Thymus (tissue), 11 donors: ENCODE results near the gene INSRR. TPM values are rescaled to one million over a fixed set of nuclear protein-coding genes. Genes with fewer than 3 reads are reported as not detected.

Experiments used
- DNase-seq, 9 donors: peaks; one replicate each; pipeline ENCODE4 v3.0.0-alpha.2; 2013; ENCODE audit warnings: low spot score in 9 of 9, low read depth in 6 of 9, missing footprints in 1 of 9
- H3K27ac ChIP-seq, 2 donors: one replicate each; pipeline ENCODE4 v1.5.1; 2013; ENCODE audit warnings: control low read depth in 1 of 2, low read depth in 1 of 2, low read length in 1 of 2, mild to moderate bottlenecking in 1 of 2, moderate library complexity in 1 of 2
- H3K27me3 ChIP-seq, 2 donors: one replicate each; pipeline ENCODE4 v1.5.1; 2013; ENCODE audit warnings: low read length in 1 of 2; ENCODE audit not compliant: control insufficient read depth in 2 of 2, insufficient read depth in 1 of 2
- H3K36me3 ChIP-seq, 2 donors: one replicate each; pipeline ENCODE4 v1.5.1; 2013; ENCODE audit warnings: low read length in 1 of 2, mild to moderate bottlenecking in 1 of 2, moderate library complexity in 1 of 2; ENCODE audit not compliant: control insufficient read depth in 2 of 2, insufficient read depth in 2 of 2
- H3K4me1 ChIP-seq, 2 donors: one replicate each; pipeline ENCODE4 v1.5.1; 2013; ENCODE audit warnings: low read length in 2 of 2; ENCODE audit not compliant: control insufficient read depth in 2 of 2, insufficient read depth in 2 of 2
- H3K4me3 ChIP-seq, 2 donors: one replicate each; pipeline ENCODE4 v1.5.1; 2013; ENCODE audit warnings: low read length in 2 of 2, control low read depth in 1 of 2, mild to moderate bottlenecking in 1 of 2
- H3K9me3 ChIP-seq, 2 donors: one replicate each; pipeline ENCODE4 v1.5.1; 2013; ENCODE audit warnings: low read length in 1 of 2, mild to moderate bottlenecking in 1 of 2; ENCODE audit not compliant: control insufficient read depth in 2 of 2, insufficient read depth in 1 of 2
- WGBS: extraction: QIAGEN DNeasy Blood & Tissue Kit; methylation state at CpG from one replicate; pipeline ENCODE4 v1.1.7; 2013; 5-methylcytosine and 5-hydroxymethylcytosine counted together
- polyA plus RNA-seq: library from polyadenylated mRNA; stranded (reverse); fragments of 200-250 nt; gene quantifications from one replicate; pipeline ENCODE4 v1.2.3, GENCODE V29; 2013
- total RNA-seq: library from RNA; stranded (reverse); fragments of 120-200 nt; gene quantifications from one replicate; pipeline ENCODE4 v1.2.4, GENCODE V29; 2013
- donor health status: healthy.

Gene INSRR
- total and polyA plus RNA-seq, 2 donors: 0.33 to 0.43 TPM

DNA sequence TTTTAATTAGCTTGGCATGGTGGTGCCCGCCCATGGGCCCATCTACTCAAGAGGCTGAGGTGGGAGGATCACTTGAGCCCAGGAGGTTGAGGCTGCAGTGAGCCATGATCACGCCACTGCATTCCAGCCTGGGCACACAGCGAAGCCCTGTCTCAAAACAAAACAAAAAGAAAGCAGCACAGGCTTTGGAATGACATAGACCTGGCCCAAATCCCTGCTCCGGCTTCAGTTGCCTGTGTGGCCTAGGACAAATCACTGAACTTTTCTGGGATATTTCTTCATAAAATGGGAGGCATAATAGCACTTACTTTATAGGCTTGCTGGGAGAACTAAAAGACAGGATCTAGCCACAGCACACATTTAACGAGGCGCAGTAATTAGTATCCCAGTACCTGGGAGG, 37.0 kb upstream of the INSRR start:
- Histone ChIP-seq H3K4me1 (peaks cover 0 to 20% of the 10 kb centered on the region in 2 donors), H3K9me3 (peaks cover 0 to 5% of the 10 kb centered on the region in 2 donors), H3K27me3 (peaks cover 28 to 89% of the 10 kb centered on the region in 2 donors), H3K27ac (no peak overlapping the region), H3K4me3 (no peak overlapping the region), H3K36me3 (no peaks in the 10 kb centered on the region)
- no peak for DNase-seq
- WGBS: 95% methylated on average over 6 of the region's 6 CpGs

DNA sequence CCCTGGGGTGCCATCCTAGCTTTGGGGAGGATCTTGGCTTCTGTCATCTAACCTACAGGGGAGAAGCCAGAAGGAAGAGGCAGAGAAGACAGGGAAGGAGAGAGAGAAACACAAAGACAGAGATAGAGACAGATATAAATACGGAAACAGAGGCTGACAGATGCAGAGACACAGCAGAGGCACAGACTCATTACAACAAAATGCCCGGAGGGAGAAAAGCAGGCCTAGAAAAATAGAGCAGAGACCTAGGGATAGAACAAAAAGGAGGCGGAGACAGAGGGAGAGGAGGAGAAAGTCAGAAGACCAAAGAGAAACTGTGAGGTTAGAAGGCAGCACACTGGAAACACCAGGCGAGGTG, 36.5 kb upstream of the INSRR start:
- H3K27me3 ChIP-seq: peaks cover 31 to 90% of the 10 kb centered on the region in 2 donors

DNA sequence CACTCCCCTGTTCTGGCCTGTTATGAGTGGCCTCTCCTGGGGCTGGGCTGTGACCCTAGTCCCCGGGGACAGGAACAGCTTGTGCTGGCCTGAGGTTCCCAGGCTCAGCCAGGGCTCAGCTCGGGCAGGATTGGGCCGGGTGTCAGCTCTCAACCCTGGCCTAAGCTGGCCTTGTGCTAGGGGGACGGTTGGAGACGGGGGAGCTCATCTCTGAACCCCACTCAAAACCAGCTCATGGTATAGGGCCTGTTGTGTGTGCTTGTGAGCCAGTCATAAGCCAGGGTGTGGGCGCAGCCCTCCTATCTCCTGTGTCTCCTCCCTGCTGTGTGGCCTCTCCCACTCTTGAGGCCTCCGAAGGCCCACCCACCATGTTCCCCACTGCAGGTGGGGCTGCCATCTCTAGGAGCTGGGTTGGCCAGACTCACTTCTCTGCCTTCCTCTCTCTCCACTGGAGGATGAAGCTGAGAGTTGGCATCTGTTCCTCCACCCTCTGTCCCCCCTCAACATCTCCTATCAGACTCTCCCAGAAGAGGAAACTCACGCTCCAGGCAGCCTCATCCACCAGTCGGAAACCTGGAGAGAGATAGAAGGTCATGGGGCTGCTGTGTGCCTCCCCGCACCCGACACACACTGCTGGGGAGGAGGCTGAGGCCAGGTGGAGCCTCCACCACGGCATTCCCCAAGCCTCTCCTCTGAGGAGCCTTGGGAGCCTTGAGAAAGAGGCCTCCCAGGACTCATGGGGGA, 36.0 kb upstream of the INSRR start:
- Histone ChIP-seq H3K4me1 (peaks cover 0 to 20% of the 10 kb centered on the region in 2 donors), H3K9me3 (peaks cover 0 to 5% of the 10 kb centered on the region in 2 donors), H3K27ac (peak overlapping the region in 1 of 2 donors; percentile 24), H3K36me3 (no peaks in the 10 kb centered on the region), H3K4me3 (no peak overlapping the region), H3K27me3 (peaks cover 32 to 92% of the 10 kb centered on the region in 2 donors)
- no peak for DNase-seq
- WGBS: 76% methylated on average over 12 of the region's 12 CpGs

More for the DNA sequence above, 36.5 kb upstream of the INSRR start:
- Histone ChIP-seq H3K27ac (peak overlapping the region in 1 of 2 donors; percentile 17), H3K9me3 (peaks cover 0 to 5% of the 10 kb centered on the region in 2 donors), H3K36me3 (no peaks in the 10 kb centered on the region), H3K4me3 (no peak overlapping the region), H3K4me1 (peaks cover 0 to 20% of the 10 kb centered on the region in 2 donors)
- no peak for DNase-seq
- 94% methylated on average over 4 of the region's 4 CpGs for WGBS

DNA sequence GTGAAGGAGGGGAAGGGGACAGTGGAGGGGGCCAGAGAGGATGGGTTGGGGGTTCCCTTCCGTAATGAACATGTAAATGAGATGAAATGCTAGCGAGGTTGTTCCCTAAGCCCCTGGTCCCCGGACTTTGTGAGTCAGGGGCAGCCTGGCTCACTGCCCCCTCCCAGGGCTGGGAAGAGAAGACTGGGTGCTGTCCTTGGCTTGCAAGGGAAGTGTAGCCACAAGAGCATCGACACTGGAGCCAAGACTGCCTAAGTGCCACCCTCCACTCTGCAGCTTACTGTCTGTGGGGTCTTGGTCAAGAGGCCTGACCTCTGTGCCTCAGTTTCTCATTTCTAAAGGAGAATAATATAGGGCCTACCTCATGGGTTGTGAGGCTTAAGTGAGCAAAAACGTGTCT, 35.1 kb upstream of the INSRR start:
- Histone ChIP-seq H3K4me3 (no peak overlapping the region), H3K27me3 (peaks cover 32 to 92% of the 10 kb centered on the region in 2 donors), H3K27ac (peak overlapping the region in 1 of 2 donors; percentile 34), H3K9me3 (peaks cover 0 to 5% of the 10 kb centered on the region in 2 donors), H3K4me1 (peaks cover 0 to 20% of the 10 kb centered on the region in 2 donors), H3K36me3 (no peaks in the 10 kb centered on the region)
- DNase-seq: no peak
- 33% methylated on average over 5 of the region's 5 CpGs for WGBS

DNA sequence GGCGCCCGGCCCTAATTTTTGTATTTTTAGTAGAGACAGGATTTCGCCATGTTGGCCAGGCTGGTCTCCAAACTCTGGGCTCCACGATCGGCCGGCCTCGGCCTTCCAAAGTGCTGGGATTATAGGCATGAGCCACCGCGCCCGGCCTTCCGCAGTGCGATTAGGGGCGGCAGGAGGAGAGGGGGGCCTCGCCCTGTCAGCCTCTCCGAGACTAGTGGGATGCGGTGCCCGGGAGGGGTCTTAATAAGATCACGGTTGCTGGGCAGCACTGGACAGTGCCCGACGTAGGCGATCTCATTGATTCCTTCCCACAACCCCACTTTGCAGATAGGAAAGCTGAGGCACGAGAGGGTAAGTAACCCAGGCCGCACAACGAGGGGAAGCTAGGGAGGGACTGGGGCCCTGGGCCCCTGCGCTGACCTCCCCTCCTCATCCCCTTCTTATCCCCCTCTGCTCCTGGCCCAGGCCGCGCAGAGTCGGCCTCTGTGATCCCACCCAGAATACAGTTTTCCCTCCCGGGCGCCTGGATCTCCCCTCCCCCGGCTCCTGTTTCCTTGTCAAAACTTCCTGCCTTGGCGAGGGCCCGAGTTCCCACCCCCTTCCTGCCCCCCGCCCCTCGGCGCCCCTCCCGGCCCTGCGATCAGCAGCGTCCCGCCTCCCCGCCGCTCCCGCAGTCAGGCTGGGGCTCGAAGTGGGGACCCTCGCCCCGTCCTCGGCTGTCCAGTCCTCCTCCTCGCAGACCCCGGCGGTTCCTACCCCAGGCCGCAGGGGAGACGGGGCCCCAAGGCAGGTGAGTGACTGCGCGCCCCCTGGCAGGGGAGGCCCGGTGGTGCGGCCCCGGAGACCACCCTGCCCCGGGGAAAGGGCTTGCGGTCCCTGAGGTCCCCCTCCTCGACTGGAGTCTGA, 34.4 kb upstream of the INSRR start, which contains the start of gene PEAR1:
Gene PEAR1 (plus strand): TSS at position 671 of the 906 bp plus-strand sequence. CDS start 10,209 bp downstream, outside the sequence.
- no peak for DNase-seq
- H3K27ac ChIP-seq: peak within 1 kb of the TSS in 1 of 2 donors; percentile 34
- no peaks in the 10 kb centered on the region for H3K36me3 ChIP-seq
- H3K4me1 ChIP-seq: peaks cover 0 to 15% of the 10 kb centered on the region in 2 donors
- 12% methylated on average over 60 of the region's 60 CpGs for WGBS
- peaks cover 35 to 92% of the 10 kb centered on the region in 2 donors for H3K27me3 ChIP-seq
- H3K9me3 ChIP-seq: peaks cover 0 to 5% of the 10 kb centered on the region in 2 donors
- H3K4me3 ChIP-seq: peak within 1 kb of the TSS in 1 of 2 donors; percentile 13

DNA sequence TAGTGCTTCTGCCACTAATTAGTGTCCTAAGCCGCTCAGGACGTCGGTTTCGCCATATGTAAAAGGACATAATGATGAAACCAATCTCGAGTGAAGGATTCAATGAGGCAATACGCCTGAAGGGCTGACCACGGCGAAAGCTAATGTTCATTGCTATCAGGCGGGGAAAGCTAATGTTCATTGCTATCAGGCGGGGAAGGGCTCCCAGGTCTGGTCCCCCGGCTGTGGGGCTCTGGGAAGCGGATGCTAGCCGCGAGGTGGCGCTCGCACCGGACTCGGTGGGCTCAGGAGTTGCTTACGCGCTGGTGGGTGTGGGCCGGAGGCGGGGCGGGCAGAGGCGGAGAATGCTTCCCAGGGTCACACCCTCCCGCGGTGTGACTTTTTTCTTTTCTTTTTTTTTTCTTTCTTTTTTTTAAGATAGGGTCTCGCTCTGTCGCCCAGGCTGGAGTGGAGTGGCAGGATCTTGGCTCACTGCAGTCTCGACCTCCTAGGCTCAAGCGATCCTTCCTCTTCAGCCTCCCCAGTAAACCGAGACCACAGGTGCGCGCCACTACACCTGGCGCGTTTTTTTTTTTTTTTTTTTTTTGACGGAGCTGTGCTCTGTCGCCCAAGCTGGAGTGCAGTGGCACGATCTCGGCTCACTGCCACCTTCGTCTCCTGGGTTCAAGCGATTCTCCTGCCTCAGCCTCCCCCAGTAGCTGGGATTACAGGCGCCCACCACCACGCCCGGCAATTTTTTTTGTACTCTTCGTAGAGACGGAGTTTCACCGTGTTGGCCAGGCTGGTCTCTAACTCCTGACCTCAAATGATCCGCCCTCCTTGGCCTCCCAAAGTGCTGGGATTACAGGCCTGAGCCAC, 33.5 kb upstream of the INSRR start:
- peak overlapping the region in 1 of 2 donors; percentile 13 for H3K4me3 ChIP-seq
- H3K9me3 ChIP-seq: peaks cover 0 to 5% of the 10 kb centered on the region in 2 donors
- WGBS: 9% methylated on average over 48 of the region's 48 CpGs
- H3K4me1 ChIP-seq: peaks cover 0 to 15% of the 10 kb centered on the region in 2 donors
- peaks cover 33 to 92% of the 10 kb centered on the region in 2 donors for H3K27me3 ChIP-seq
- DNase-seq: peak; percentile 53 to 84 (median 65)
- H3K27ac ChIP-seq: no peak overlapping the region
- no peaks in the 10 kb centered on the region for H3K36me3 ChIP-seq

DNA sequence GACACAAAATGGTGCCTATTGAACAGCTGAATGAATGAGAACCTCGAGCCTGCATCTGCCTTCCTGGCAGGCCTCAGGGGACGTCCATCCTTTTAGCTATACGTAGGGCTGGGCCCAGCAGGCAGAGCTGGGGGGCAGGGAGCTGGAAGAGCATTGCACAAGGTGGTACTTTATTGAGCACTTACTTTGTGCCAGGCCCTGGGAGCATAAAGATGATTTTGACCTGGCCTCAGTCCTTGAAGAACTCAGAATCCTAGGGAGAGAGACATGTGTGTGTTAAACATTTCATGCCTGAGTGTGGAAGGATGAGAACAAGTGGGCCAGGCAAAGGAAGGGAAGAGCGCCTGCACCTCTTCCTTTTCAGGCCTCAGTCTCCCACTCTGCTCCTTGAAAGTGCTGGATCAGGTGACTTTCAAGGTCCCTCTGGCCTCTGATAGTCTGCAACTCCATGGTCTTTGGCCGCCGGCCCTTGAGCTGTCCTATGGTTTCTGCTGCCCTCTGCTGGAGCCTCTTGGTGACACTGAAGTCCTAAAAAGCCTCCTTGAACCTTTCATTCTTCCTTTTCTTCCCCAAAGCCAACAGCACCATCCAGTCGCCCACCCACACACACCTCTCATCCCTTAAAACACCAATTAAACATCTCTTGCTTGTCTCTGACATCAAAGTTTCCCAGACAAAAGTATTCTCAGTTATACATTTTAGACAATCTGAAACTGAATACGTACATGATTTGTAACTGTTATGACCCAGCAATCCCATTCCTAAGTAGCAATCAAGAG, 31.1 kb upstream of the INSRR start:
- Histone ChIP-seq H3K27me3 (peaks cover 32 to 94% of the 10 kb centered on the region in 2 donors), H3K27ac (no peak overlapping the region), H3K36me3 (no peaks in the 10 kb centered on the region), H3K4me1 (peaks cover 0 to 15% of the 10 kb centered on the region in 2 donors), H3K4me3 (no peak overlapping the region), H3K9me3 (peaks cover 0 to 5% of the 10 kb centered on the region in 2 donors)
- 48% methylated on average over 8 of the region's 8 CpGs for WGBS
- DNase-seq: peak in 8 of 9 donors; percentile 21 to 66 (median 44)

DNA sequence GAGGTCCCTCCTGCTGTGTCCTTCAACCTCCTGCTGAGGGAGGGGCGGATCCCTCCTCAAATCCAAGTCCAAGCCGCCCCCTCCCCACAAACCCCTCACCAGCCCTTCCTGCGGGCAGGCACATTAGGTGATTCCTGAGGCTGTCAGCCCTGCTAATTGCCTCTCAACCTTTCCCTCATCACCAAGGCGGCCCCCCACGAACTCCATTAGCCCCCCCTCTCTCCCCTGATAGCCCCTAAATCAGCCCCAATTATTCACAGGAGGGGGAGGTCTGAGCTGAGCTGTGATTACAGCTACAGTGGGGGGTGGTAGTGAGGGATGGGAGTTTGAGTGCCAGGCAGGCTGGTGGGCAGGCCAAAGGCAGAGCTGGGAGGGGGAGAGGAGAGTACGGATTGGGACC, 28.8 kb upstream of the INSRR start:
- Histone ChIP-seq H3K27ac (no peak overlapping the region), H3K27me3 (peaks cover 15 to 92% of the 10 kb centered on the region in 2 donors), H3K4me1 (peaks cover 0 to 3% of the 10 kb centered on the region in 2 donors), H3K36me3 (no peaks in the 10 kb centered on the region), H3K4me3 (no peak overlapping the region), H3K9me3 (peaks cover 0 to 5% of the 10 kb centered on the region in 2 donors)
- DNase-seq: no peak
- 63% methylated on average over 6 of the region's 6 CpGs for WGBS
